ENCODE data around the gene HMGCLL1. TPM values are rescaled to one million over a fixed set of nuclear protein-coding genes. Genes with fewer than 3 reads are reported as not detected.

The HMGCLL1 gene
- total and polyA plus RNA-seq, 2 donors (not counting 1 experiment from before 2014, with no cell fraction given), result 0.05 to 0.83 TPM

- H3K27ac ChIP-seq (ENCODE audit: insufficient read depth, low read length), result no peak overlapping the region
- no peak for DNase-seq (ENCODE audit: low read depth in 2 of 2)
- no peaks in the 10 kb centered on the region for H3K79me2 ChIP-seq (ENCODE audit: control insufficient read depth, insufficient read depth, low read length)
- no peaks in the 10 kb centered on the region for H4K20me1 ChIP-seq (ENCODE audit: control insufficient read depth, extremely low read depth, insufficient read depth, low read length)
- H3K27me3 ChIP-seq (ENCODE audit: control insufficient read depth, insufficient read depth, low read length), result no peaks in the 10 kb centered on the region
- no peak overlapping the region for H3K4me3 ChIP-seq (replicated peaks in 1 of 4; ENCODE audit: control extremely low read depth in 1 of 4, insufficient read depth in 1 of 4, low read depth in 3 of 4, low read length in 4 of 4)
- H3K9ac ChIP-seq (ENCODE audit: insufficient read depth, low read length), result no peak overlapping the region
- no peak for TF ChIP-seq CTCF (conservative IDR thresholded peaks at IDR 0.05 in 1 of 2, IDR thresholded peaks at IDR 0.05 in 1 of 2; ENCODE audit: low read depth in 1 of 2, low read length in 2 of 2)
- no peak for TF ChIP-seq EZH2 (IDR thresholded peaks at IDR 0.05; ENCODE audit: low read length, missing control alignments)
- no peaks in the 10 kb centered on the region for H3K9me3 ChIP-seq (ENCODE audit: control insufficient read depth, insufficient read depth, low read depth, low read length)
- H2AFZ ChIP-seq (ENCODE audit: low read length), result no peak overlapping the region
- no peak overlapping the region for H3K4me2 ChIP-seq (ENCODE audit: extremely low read depth, insufficient read depth, low read length)
- no peaks in the 10 kb centered on the region for H3K4me1 ChIP-seq (ENCODE audit: control insufficient read depth, extremely low read depth, insufficient read depth, low read length)
- H3K36me3 ChIP-seq (ENCODE audit: control insufficient read depth, insufficient read depth, low read length), result no peaks in the 10 kb centered on the region
Measured at GRCh38 chr6:55497694-55498093, 81.3 kb downstream of the HMGCLL1 start.

GRCh38 chr6:55496201-55496600, 82.8 kb downstream of the HMGCLL1 start:
- no peaks in the 10 kb centered on the region for H3K36me3 ChIP-seq (ENCODE audit: control insufficient read depth, insufficient read depth, low read length)
- H3K9ac ChIP-seq (ENCODE audit: insufficient read depth, low read length), result no peak overlapping the region
- no peaks in the 10 kb centered on the region for H3K4me1 ChIP-seq (ENCODE audit: control insufficient read depth, extremely low read depth, insufficient read depth, low read length)
- no peaks in the 10 kb centered on the region for H3K9me3 ChIP-seq (ENCODE audit: control insufficient read depth, insufficient read depth, low read depth, low read length)
- H3K79me2 ChIP-seq (ENCODE audit: control insufficient read depth, insufficient read depth, low read length), result no peaks in the 10 kb centered on the region
- H3K27ac ChIP-seq (ENCODE audit: insufficient read depth, low read length), result no peak overlapping the region
- no peaks in the 10 kb centered on the region for H3K27me3 ChIP-seq (ENCODE audit: control insufficient read depth, insufficient read depth, low read length)
- no peak overlapping the region for H3K4me2 ChIP-seq (ENCODE audit: extremely low read depth, insufficient read depth, low read length)
- H4K20me1 ChIP-seq (ENCODE audit: control insufficient read depth, extremely low read depth, insufficient read depth, low read length), result no peaks in the 10 kb centered on the region
- no peak overlapping the region for H2AFZ ChIP-seq (ENCODE audit: low read length)
- H3K4me3 ChIP-seq (replicated peaks in 1 of 4; ENCODE audit: control extremely low read depth in 1 of 4, insufficient read depth in 1 of 4, low read depth in 3 of 4, low read length in 4 of 4), result no peak overlapping the region
- no peak for DNase-seq (ENCODE audit: low read depth in 2 of 2)
- TF ChIP-seq EZH2 (IDR thresholded peaks at IDR 0.05; ENCODE audit: low read length, missing control alignments) (no peak), CTCF (conservative IDR thresholded peaks at IDR 0.05 in 1 of 2, IDR thresholded peaks at IDR 0.05 in 1 of 2; ENCODE audit: low read depth in 1 of 2, low read length in 2 of 2) (no peak)

- Histone ChIP-seq H3K4me3 (replicated peaks in 1 of 4; ENCODE audit: control extremely low read depth in 1 of 4, insufficient read depth in 1 of 4, low read depth in 3 of 4, low read length in 4 of 4) (no peak overlapping the region), H3K27me3 (ENCODE audit: control insufficient read depth, insufficient read depth, low read length) (no peaks in the 10 kb centered on the region), H4K20me1 (ENCODE audit: control insufficient read depth, extremely low read depth, insufficient read depth, low read length) (no peaks in the 10 kb centered on the region), H3K9me3 (ENCODE audit: control insufficient read depth, insufficient read depth, low read depth, low read length) (no peaks in the 10 kb centered on the region), H2AFZ (ENCODE audit: low read length) (no peak overlapping the region), H3K9ac (ENCODE audit: insufficient read depth, low read length) (no peak overlapping the region), H3K27ac (ENCODE audit: insufficient read depth, low read length) (no peak overlapping the region), H3K4me2 (ENCODE audit: extremely low read depth, insufficient read depth, low read length) (no peak overlapping the region), H3K36me3 (ENCODE audit: control insufficient read depth, insufficient read depth, low read length) (no peaks in the 10 kb centered on the region), H3K79me2 (ENCODE audit: control insufficient read depth, insufficient read depth, low read length) (no peaks in the 10 kb centered on the region), H3K4me1 (ENCODE audit: control insufficient read depth, extremely low read depth, insufficient read depth, low read length) (no peaks in the 10 kb centered on the region)
- DNase-seq (ENCODE audit: low read depth in 2 of 2), result no peak
- TF ChIP-seq EZH2 (IDR thresholded peaks at IDR 0.05; ENCODE audit: low read length, missing control alignments) (no peak), CTCF (conservative IDR thresholded peaks at IDR 0.05 in 1 of 2, IDR thresholded peaks at IDR 0.05 in 1 of 2; ENCODE audit: low read depth in 1 of 2, low read length in 2 of 2) (no peak)
Measured at GRCh38 chr6:55495277-55495676, 83.7 kb downstream of the HMGCLL1 start.

All from fibroblast of lung (primary cell).